A673 (cell line): ENCODE measurements around the gene FBLN2. TPM values are rescaled to one million over a fixed set of nuclear protein-coding genes. Genes with fewer than 3 reads are reported as not detected.
"Not testable (repeated sequence)": the region's sequence is repeated elsewhere in the genome, so short reads cannot be mapped to it uniquely, and the experiment has no call there.

Experiments used
- BruUV-seq: library from RNA; stranded (reverse); fragments of 400-500 nt; replicated peaks from 2 replicates; lab custom pipeline; 2021; lab: Mats Ljungman, UMichigan
- CTCF ChIA-PET: fragments of 300-600 bp; sonication (Branson Sonifier 250); formaldehyde crosslinking; loops from one replicate; lab custom pipeline; 2022; ENCODE audit warnings: antibody characterized with exemption; lab: Charles Lee
- POLR2A ChIA-PET: fragments of 300-600 bp; sonication (Branson Sonifier 250); formaldehyde crosslinking; loops from one replicate; lab custom pipeline; 2022; ENCODE audit warnings: antibody characterized with exemption; ENCODE audit not compliant: low non-redundant PET; lab: Charles Lee
- DNase-seq: peaks from one replicate; pipeline ENCODE4 v3.0.0-alpha.2; 2015; ENCODE audit warnings: low spot score
- H3K27ac ChIP-seq: fragments of 200-600 bp; sonication (generic); 2 replicates; pipeline ENCODE4 v1.5.1; 2016; ENCODE audit warnings: mixed run types, low read depth, mild to moderate bottlenecking, mixed read lengths, antibody characterized with exemption, low read length; ENCODE audit not compliant: poor library complexity, severe bottlenecking
- H3K27me3 ChIP-seq: fragments of 200-600 bp; sonication (generic); replicated peaks from 2 replicates; pipeline ENCODE4 v1.6.1; 2017; ENCODE audit warnings: mixed run types, low read depth, mild to moderate bottlenecking, mixed read lengths, antibody characterized with exemption, low read length; ENCODE audit not compliant: insufficient read depth, poor library complexity
- H3K36me3 ChIP-seq: fragments of 200-600 bp; sonication (generic); 2 replicates; pipeline ENCODE4 v1.6.1; 2016; ENCODE audit warnings: mixed run types, mild to moderate bottlenecking, mixed read lengths, antibody characterized with exemption, low read length; ENCODE audit not compliant: insufficient read depth, poor library complexity, severe bottlenecking
- H3K4me1 ChIP-seq: fragments of 200-600 bp; sonication (generic); 2 replicates; pipeline ENCODE4 v1.6.1; 2017; ENCODE audit warnings: mixed run types, mild to moderate bottlenecking, mixed read lengths, antibody characterized with exemption, low read length; ENCODE audit not compliant: insufficient read depth, poor library complexity, severe bottlenecking
- H3K4me3 ChIP-seq: fragments of 200-600 bp; sonication (generic); 2 replicates; pipeline ENCODE4 v1.5.1; 2016; ENCODE audit warnings: low read depth, mixed run types, mild to moderate bottlenecking, mixed read lengths, low read length; ENCODE audit not compliant: poor library complexity, severe bottlenecking
- H3K9me3 ChIP-seq: fragments of 200-600 bp; sonication (generic); 2 replicates; pipeline ENCODE4 v1.6.1; 2016; ENCODE audit warnings: mixed run types, low read depth, mild to moderate bottlenecking, mixed read lengths, antibody characterized with exemption, low read length; ENCODE audit not compliant: poor library complexity, severe bottlenecking
- EZH2 ChIP-seq: fragments of 200-600 bp; sonication (generic); IDR thresholded peaks from 2 replicates; pipeline ENCODE4 v1.6.1; 2017; ENCODE audit warnings: borderline replicate concordance, low read depth, mild to moderate bottlenecking, mixed read lengths, antibody characterized with exemption, low read length; ENCODE audit not compliant: poor library complexity, severe bottlenecking
- intact Hi-C: fragments of 100-400 bp; cut with micrococcal nuclease; formaldehyde crosslinking; loops from one replicate; pipeline ENCODE4 v1.10.0; 2022; ENCODE audit not compliant: unreplicated experiment
- total RNA-seq: library from RNA; stranded (reverse); gene quantifications from 2 replicates; pipeline ENCODE4 v1.2.3, GENCODE V29; 2021
- TF ChIP-seq, protein P1 (sequence below): fragments of 300-800, 200-600 bp; sonication (generic); conservative IDR thresholded peaks from 2 replicates; pipeline ENCODE4 v1.5.1; 2017; ENCODE audit warnings: low read depth, mild to moderate bottlenecking, antibody characterized with exemption, low read length, moderate library complexity, mixed read lengths

FBLN2 gene
- total RNA-seq, 1 experiment from 2014 or later = 0.71 TPM

DNA sequence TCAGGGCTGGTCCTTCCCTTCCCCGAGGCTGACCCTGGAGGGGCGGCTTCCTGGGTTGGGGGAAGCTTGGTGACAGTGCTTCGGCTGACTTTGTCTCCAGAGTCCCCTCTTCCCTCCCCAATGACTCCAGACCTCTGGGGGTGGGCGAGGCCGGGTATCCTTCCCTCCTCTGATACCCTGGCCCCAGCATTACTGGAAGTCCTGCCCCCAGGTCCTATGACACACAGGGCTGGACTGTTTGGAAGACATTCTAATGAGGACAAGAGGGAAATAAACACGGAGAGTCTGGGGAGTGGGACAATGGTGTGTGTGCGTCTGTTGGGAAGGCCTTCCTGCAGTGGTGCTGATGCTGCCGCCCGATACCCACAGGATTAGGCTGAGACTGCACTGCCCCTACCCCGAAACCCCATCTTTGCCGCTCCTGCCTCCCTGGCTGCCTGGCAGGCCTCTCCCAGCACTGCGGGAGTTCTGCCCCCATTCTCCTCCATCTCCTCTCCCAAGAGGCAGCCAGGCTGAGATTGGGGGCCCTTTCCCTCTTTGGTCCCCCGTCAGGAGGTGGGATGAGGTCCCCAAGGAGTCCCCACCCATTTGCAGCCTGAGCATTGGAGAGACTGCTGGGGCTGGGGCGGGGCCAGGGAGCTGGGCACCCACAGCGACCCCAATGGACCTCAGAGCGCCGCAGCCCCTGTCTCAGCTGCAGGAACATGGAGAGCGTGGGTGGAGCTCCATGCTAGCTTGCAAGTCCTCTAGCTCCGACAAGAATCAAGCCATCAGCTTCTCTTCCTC lies 29.7 kb upstream of the FBLN2 start:
- TF ChIP-seq EZH2 = no peak
- TF ChIP-seq, protein P1, sequence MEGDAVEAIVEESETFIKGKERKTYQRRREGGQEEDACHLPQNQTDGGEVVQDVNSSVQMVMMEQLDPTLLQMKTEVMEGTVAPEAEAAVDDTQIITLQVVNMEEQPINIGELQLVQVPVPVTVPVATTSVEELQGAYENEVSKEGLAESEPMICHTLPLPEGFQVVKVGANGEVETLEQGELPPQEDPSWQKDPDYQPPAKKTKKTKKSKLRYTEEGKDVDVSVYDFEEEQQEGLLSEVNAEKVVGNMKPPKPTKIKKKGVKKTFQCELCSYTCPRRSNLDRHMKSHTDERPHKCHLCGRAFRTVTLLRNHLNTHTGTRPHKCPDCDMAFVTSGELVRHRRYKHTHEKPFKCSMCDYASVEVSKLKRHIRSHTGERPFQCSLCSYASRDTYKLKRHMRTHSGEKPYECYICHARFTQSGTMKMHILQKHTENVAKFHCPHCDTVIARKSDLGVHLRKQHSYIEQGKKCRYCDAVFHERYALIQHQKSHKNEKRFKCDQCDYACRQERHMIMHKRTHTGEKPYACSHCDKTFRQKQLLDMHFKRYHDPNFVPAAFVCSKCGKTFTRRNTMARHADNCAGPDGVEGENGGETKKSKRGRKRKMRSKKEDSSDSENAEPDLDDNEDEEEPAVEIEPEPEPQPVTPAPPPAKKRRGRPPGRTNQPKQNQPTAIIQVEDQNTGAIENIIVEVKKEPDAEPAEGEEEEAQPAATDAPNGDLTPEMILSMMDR = no peak
- no peak for DNase-seq
- H3K36me3 ChIP-seq = no peaks in the 10 kb centered on the region
- no TSS peak for BruUV-seq
- POLR2A ChIA-PET = no interaction called here
- H3K27ac ChIP-seq = no peak overlapping the region
- CTCF ChIA-PET = no interaction called here
- no peak overlapping the region for H3K4me3 ChIP-seq
- intact Hi-C loops = no loop called here
- H3K27me3 ChIP-seq = no peaks in the 10 kb centered on the region
- no peaks in the 10 kb centered on the region for H3K4me1 ChIP-seq
- no peaks in the 10 kb centered on the region for H3K9me3 ChIP-seq

DNA sequence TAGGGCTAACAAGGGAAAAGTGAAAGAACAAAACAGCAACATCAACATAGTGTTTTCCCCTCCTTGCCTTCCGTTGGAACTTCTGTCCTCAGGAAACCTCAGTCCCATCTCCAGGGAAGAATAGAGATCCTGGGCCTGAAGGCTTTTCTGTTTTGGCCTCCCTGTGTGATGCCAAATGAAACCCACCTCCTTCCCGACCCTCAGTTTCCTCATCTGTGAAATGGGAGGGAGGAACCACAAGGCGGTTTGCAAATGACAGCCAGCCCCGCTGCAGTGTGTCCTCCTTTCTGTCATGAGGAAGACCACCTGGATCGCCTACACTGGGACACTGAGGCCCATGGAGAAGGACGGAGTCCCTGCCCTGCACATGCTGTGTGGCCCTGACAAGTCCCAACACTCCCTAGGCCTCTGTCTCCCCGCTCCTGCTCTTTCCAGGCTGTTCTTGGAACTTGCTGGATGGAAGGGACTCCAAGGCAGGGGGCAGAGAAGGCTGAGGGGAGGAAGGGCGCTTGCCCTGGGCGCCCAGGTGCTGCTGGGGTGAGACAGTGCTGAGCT lies 28.5 kb upstream of the FBLN2 start:
- intact Hi-C loops = no loop called here
- no peak overlapping the region for H3K27ac ChIP-seq
- CTCF ChIA-PET = no interaction called here
- no peak overlapping the region for H3K4me3 ChIP-seq
- H3K27me3 ChIP-seq = no peaks in the 10 kb centered on the region
- peaks cover 6% of the 10 kb centered on the region for H3K4me1 ChIP-seq
- no peak for DNase-seq
- no peaks in the 10 kb centered on the region for H3K9me3 ChIP-seq
- POLR2A ChIA-PET = no interaction called here
- no peaks in the 10 kb centered on the region for H3K36me3 ChIP-seq
- TF ChIP-seq, protein P1 = no peak
- no peak for TF ChIP-seq EZH2
- no TSS peak for BruUV-seq

DNA sequence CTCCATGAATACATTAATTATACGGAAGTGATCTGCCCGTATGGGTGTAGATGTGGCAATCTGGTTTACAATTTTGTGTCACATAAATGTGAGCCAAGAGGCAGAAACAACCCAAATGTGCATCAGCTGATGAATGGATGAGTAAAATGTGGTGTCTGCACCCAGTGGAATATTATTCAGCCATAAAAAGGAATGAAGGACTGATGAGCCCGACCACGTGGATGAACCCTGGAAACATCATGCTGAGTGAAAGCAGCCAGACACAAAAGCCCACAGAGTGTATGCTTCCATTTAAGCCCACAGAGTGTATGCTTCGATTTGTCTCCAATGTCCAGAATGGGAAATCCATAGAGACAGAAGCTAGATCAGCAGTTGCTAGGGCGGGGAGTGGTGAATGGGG lies 27.6 kb upstream of the FBLN2 start:
- DNase-seq = no peak
- POLR2A ChIA-PET = no interaction called here
- CTCF ChIA-PET = no interaction called here
- Histone ChIP-seq H3K9me3 (no peaks in the 10 kb centered on the region), H3K27ac (no peak overlapping the region), H3K36me3 (no peaks in the 10 kb centered on the region), H3K4me3 (no peak overlapping the region), H3K27me3 (no peaks in the 10 kb centered on the region), H3K4me1 (peaks cover 15% of the 10 kb centered on the region)
- intact Hi-C loops = no loop called here
- no TSS peak for BruUV-seq
- TF ChIP-seq, protein P1 = no peak
- no peak for TF ChIP-seq EZH2

DNA sequence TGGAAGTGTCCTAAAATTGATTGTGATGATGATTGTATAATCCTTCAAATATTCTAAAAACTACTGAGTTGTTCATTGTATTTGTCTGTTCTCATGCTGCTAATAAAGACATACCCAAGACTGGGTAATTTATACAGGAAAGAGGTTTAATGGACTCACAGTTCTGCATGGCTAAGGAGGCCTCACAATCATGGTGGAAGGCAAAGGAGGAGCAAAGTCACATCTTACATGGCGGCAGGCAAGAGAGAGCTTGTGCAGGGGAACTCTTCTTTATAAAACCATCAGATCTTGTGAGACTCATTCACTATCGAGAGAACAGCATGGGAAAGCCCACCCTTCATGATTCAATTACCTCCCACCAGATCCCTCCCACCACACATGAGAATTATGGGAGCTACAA lies 27.2 kb upstream of the FBLN2 start:
- BruUV-seq, POLR2A ChIA-PET, CTCF ChIA-PET, intact Hi-C loops, H3K27me3 ChIP-seq, H3K4me3 ChIP-seq, H3K27ac ChIP-seq, H3K9me3 ChIP-seq, H3K36me3 ChIP-seq, DNase-seq: not testable (repeated sequence)
- peaks cover 17% of the 10 kb centered on the region for H3K4me1 ChIP-seq
